GM12801 (cell line): ENCODE results near the gene SUMO2.

ENCODE experiments used
- CTCF ChIP-seq: IDR thresholded peaks from one replicate; pipeline ENCODE4 v1.5.1; 2011; ENCODE audit warnings: control low read depth; ENCODE audit not compliant: insufficient read length; ENCODE audit errors: extremely low read depth

The SUMO2 gene

GRCh38 chr17:75159196-75160031 is 23.3 kb downstream of the SUMO2 start:
- TF ChIP-seq CTCF = no peak

GRCh38 chr17:75155191-75155601 is 27.6 kb downstream of the SUMO2 start:
- TF ChIP-seq CTCF = no peak

- no peak for TF ChIP-seq CTCF
These were observed 28.3 kb downstream of the SUMO2 start, which contains the start of gene JPT1 for GRCh38 chr17:75154195-75155106. TSS of gene JPT1 (minus strand) at chr17:75154512. CDS start at chr17:75154397, 115 bp downstream.

GRCh38 chr17:75153780-75154194 is 29.0 kb downstream of the SUMO2 start:
- TF ChIP-seq CTCF = no peak

GRCh38 chr17:75152922-75153779 is 29.6 kb downstream of the SUMO2 start:
- TF ChIP-seq CTCF = no peak

- TF ChIP-seq CTCF = no peak
These were observed 30.2 kb downstream of the SUMO2 start for GRCh38 chr17:75152523-75152921.
